HepG2 (cell line): ENCODE results near the gene BTBD3. TPM values are rescaled to one million over a fixed set of nuclear protein-coding genes. Genes with fewer than 3 reads are reported as not detected.

Source experiments
- GPN1 ChIP-seq: sonication (generic); formaldehyde crosslinking; IDR thresholded peaks from 2 replicates; pipeline ENCODE4 v1.5.1; 2020; ENCODE audit warnings: missing genetic modification reagents, borderline replicate concordance
- IKZF1 ChIP-seq: fragments of 450-650 bp; IDR thresholded peaks from 2 replicates; pipeline ENCODE4 v1.7.1; 2016
- JUN ChIP-seq: sonication (generic); formaldehyde crosslinking; IDR thresholded peaks from 2 replicates; pipeline ENCODE4 v1.4.0; 2020; ENCODE audit warnings: mild to moderate bottlenecking, missing genetic modification reagents
- KAT8 ChIP-seq: IDR thresholded peaks from 2 replicates; pipeline ENCODE4 v1.6.1; 2016; ENCODE audit warnings: missing genetic modification reagents, missing compliant biosample characterization
- MAZ ChIP-seq, 2 experiments: sonication (generic) in 1 of 2; formaldehyde crosslinking in 1 of 2; IDR thresholded peaks; 2 replicates each; pipeline versions ENCODE4 v1.5.0 to v1.6.1; 2012 to 2020; ENCODE audit warnings: low read depth in 2 of 2, mild to moderate bottlenecking in 2 of 2, borderline replicate concordance in 1 of 2, improper control_type of control experiment in 1 of 2, low read length in 1 of 2, missing genetic modification reagents in 1 of 2, moderate library complexity in 1 of 2
- MLLT10 ChIP-seq: sonication (generic); formaldehyde crosslinking; IDR thresholded peaks from 2 replicates; pipeline ENCODE4 v1.4.0; 2020; ENCODE audit warnings: missing genetic modification reagents
- MYC ChIP-seq: sonication (generic); formaldehyde crosslinking; IDR thresholded peaks from 2 replicates; pipeline ENCODE4 v1.9.0; 2021; ENCODE audit warnings: missing genetic modification reagents, borderline replicate concordance
- NFIC ChIP-seq: IDR thresholded peaks from 2 replicates; pipeline ENCODE4 v1.6.1; 2012; ENCODE audit warnings: mild to moderate bottlenecking, low read length, inconsistent platforms
- NR2C2 ChIP-seq: sonication (generic); formaldehyde crosslinking; IDR thresholded peaks from 2 replicates; pipeline ENCODE4 v1.4.0; 2020; ENCODE audit warnings: missing genetic modification reagents, mild to moderate bottlenecking, moderate library complexity, borderline replicate concordance
- SP2 ChIP-seq: sonication (generic); formaldehyde crosslinking; IDR thresholded peaks from 2 replicates; pipeline ENCODE4 v1.5.1; 2020; ENCODE audit warnings: mild to moderate bottlenecking, missing genetic modification reagents
- TMF1 ChIP-seq: sonication (generic); formaldehyde crosslinking; IDR thresholded peaks from 2 replicates; pipeline ENCODE4 v1.8.1; 2022; ENCODE audit warnings: low read depth, missing genetic modification reagents
- TP53 ChIP-seq: sonication (generic); formaldehyde crosslinking; conservative IDR thresholded peaks from 2 replicates; pipeline ENCODE4 v1.4.0; 2020; ENCODE audit warnings: missing genetic modification reagents
- ZBED4 ChIP-seq: sonication (generic); formaldehyde crosslinking; IDR thresholded peaks from 2 replicates; pipeline ENCODE4 v1.4.0; 2020; ENCODE audit warnings: missing genetic modification reagents, borderline replicate concordance
- ZNF17 ChIP-seq: sonication (generic); formaldehyde crosslinking; IDR thresholded peaks from 2 replicates; pipeline ENCODE4 v1.5.0; 2020; ENCODE audit warnings: mild to moderate bottlenecking, missing genetic modification reagents
- ZNF18 ChIP-seq: sonication (generic); formaldehyde crosslinking; IDR thresholded peaks from 2 replicates; pipeline ENCODE4 v1.8.0; 2022; ENCODE audit warnings: mild to moderate bottlenecking, missing genetic modification reagents; ENCODE audit not compliant: insufficient replicate concordance
- ZNF274 ChIP-seq: sonication (generic); formaldehyde crosslinking; IDR thresholded peaks from 2 replicates; pipeline ENCODE4 v1.5.1; 2020; ENCODE audit warnings: mild to moderate bottlenecking, missing genetic modification reagents
- ZNF503 ChIP-seq: sonication (generic); formaldehyde crosslinking; IDR thresholded peaks from 2 replicates; pipeline ENCODE4 v1.4.0; 2020; ENCODE audit warnings: missing genetic modification reagents
- ZNF513 ChIP-seq: sonication (generic); formaldehyde crosslinking; conservative IDR thresholded peaks from 2 replicates; pipeline ENCODE4 v1.5.0; 2020; ENCODE audit warnings: missing genetic modification reagents
- ZNF567 ChIP-seq: sonication (generic); formaldehyde crosslinking; IDR thresholded peaks from 2 replicates; pipeline ENCODE4 v1.8.1; 2023; ENCODE audit warnings: mild to moderate bottlenecking, missing genetic modification reagents, borderline replicate concordance
- ZNF775 ChIP-seq: sonication (generic); formaldehyde crosslinking; IDR thresholded peaks from 2 replicates; pipeline ENCODE4 v1.4.0; 2020; ENCODE audit warnings: missing genetic modification reagents, mild to moderate bottlenecking, moderate library complexity, borderline replicate concordance
- ZSCAN9 ChIP-seq: IDR thresholded peaks from 2 replicates; pipeline ENCODE4 v1.6.1; 2016; ENCODE audit warnings: borderline replicate concordance
- polyA plus RNA-seq, 8 experiments: library from polyadenylated mRNA; depleted of rRNA in 3 of 8; stranded (reverse) in 7 of 8; unstranded in 1 of 8; fragments of >200 nt; fragmentation: Illumina TruSeq in 4 of 8; extraction: Trizol in 4 of 8; gene quantifications; 2 replicates each; pipeline versions ENCODE4 v1.2.1 to v1.2.3, GENCODE V29; 2011 to 2016; ENCODE audit warnings: low read depth in 4 of 8, missing spikeins in 1 of 8, mixed read lengths in 1 of 8; ENCODE audit not compliant: insufficient read depth in 1 of 8
- total RNA-seq, 5 experiments: library from RNA; depleted of rRNA; stranded (reverse); fragments of >200 nt; fragmentation: Illumina TruSeq; extraction: Trizol; gene quantifications; 2 replicates each; pipeline ENCODE4 v1.2.3, GENCODE V29; 2016; ENCODE audit warnings: low read depth in 1 of 5

Gene BTBD3
- total and polyA plus RNA-seq, 2 of the 13 experiments (the other 11 are each of a cell fraction or from before 2014, with no cell fraction given) = 32.2 to 41.8 TPM

GRCh38 chr20:11891776-11892545 is 25.7 kb upstream of the BTBD3 start (continued):
- TF ChIP-seq NFIC (no peak), IKZF1 (no peak), ZNF513 (no peak), ZNF17 (CRISPR knock-in tag) (no peak), MAZ (IDR thresholded peaks at IDR 0.05; ENCODE audit: borderline replicate concordance, low read depth, low read length) (no peak; the same call in 1 of the 2 replicates), MAZ (CRISPR knock-in tag; IDR thresholded peaks at IDR 0.05; ENCODE audit: low read depth) (no peak), TP53 (CRISPR knock-in tag) (0 out of 2 replicates have a peak, but pooled peaks have one; percentile 51), SP2 (CRISPR knock-in tag) (no peak), ZBED4 (CRISPR knock-in tag) (no peak; the same call in 1 of the 2 replicates), ZSCAN9 (CRISPR knock-in tag) (no peak), NR2C2 (CRISPR knock-in tag) (0 out of 2 replicates have a peak, but pooled peaks have one; percentile 14), TMF1 (CRISPR knock-in tag) (no peak), MYC (no peak), JUN (CRISPR knock-in tag) (no peak), ZNF567 (CRISPR knock-in tag) (no peak), ZNF503 (no peak; the same call in 1 of the 2 replicates), ZNF18 (CRISPR knock-in tag) (no peak), ZNF775 (CRISPR knock-in tag) (no peak), GPN1 (no peak), MLLT10 (CRISPR knock-in tag) (no peak), ZNF274 (CRISPR knock-in tag) (no peak), KAT8 (CRISPR knock-in tag) (peak; percentile 33; the same call in 1 of the 2 replicates)
